MM.1S (cell line): Measurements from ENCODE around the gene KCNK17.

Source experiments
- DNase-seq: peaks from one replicate; pipeline ENCODE4 v3.0.0-alpha.2; 2015
- H2AFZ ChIP-seq: fragments of 300-600 bp; sonication (generic); 2 replicates; pipeline ENCODE4 v1.6.0; 2016; ENCODE audit warnings: antibody characterized with exemption, low read length
- H3F3A ChIP-seq: fragments of 300-600 bp; sonication (generic); 2 replicates; pipeline ENCODE4 v1.6.1; 2016; ENCODE audit warnings: mild to moderate bottlenecking, antibody characterized with exemption, low read length, moderate library complexity, mixed read lengths; ENCODE audit not compliant: insufficient read depth
- H3K27ac ChIP-seq: fragments of 300-600 bp; sonication (generic); 2 replicates; pipeline ENCODE4 v1.5.1; 2016; ENCODE audit warnings: mild to moderate bottlenecking, low read length
- H3K27me3 ChIP-seq: fragments of 300-600 bp; sonication (generic); replicated peaks from 2 replicates; pipeline ENCODE4 v1.6.0; 2016; ENCODE audit warnings: low read length; ENCODE audit not compliant: insufficient read depth
- H3K36me3 ChIP-seq: fragments of 300-600 bp; sonication (generic); replicated peaks from 2 replicates; pipeline ENCODE4 v1.6.1; 2016; ENCODE audit warnings: mild to moderate bottlenecking, low read length, mixed read lengths; ENCODE audit not compliant: insufficient read depth
- H3K4me1 ChIP-seq: fragments of 300-600 bp; sonication (generic); 2 replicates; pipeline ENCODE4 v1.6.1; 2016; ENCODE audit warnings: low read length, mixed read lengths
- H3K4me2 ChIP-seq: fragments of 300-600 bp; sonication (generic); 2 replicates; pipeline ENCODE4 v1.6.0; 2016; ENCODE audit warnings: low read depth, low read length
- H3K4me3 ChIP-seq: fragments of 300-600 bp; sonication (generic); 2 replicates; pipeline ENCODE4 v1.5.1; 2016; ENCODE audit warnings: low read length, mixed read lengths
- H3K79me2 ChIP-seq: fragments of 300-600 bp; sonication (generic); 2 replicates; pipeline ENCODE4 v1.6.1; 2016; ENCODE audit warnings: mixed run types, low read length, mixed read lengths
- H3K9ac ChIP-seq: fragments of 300-600 bp; sonication (generic); 2 replicates; pipeline ENCODE4 v1.6.1; 2016; ENCODE audit warnings: low read length, mixed read lengths
- H3K9me2 ChIP-seq: fragments of 300-600 bp; sonication (generic); replicated peaks from 2 replicates; pipeline ENCODE4 v1.6.1; 2016; ENCODE audit warnings: mild to moderate bottlenecking, low read length, mixed read lengths; ENCODE audit not compliant: insufficient read depth
- H3K9me3 ChIP-seq: fragments of 300-600 bp; sonication (generic); replicated peaks from 2 replicates; pipeline ENCODE4 v1.6.1; 2016; ENCODE audit warnings: mild to moderate bottlenecking, low read length, mixed read lengths; ENCODE audit not compliant: insufficient read depth
- H4K20me1 ChIP-seq: fragments of 300-600 bp; sonication (generic); 2 replicates; pipeline ENCODE4 v1.6.1; 2016; ENCODE audit warnings: mild to moderate bottlenecking, low read length, moderate library complexity, mixed read lengths; ENCODE audit not compliant: insufficient read depth
- EZH2 ChIP-seq: fragments of 300-600 bp; sonication (generic); optimal IDR thresholded peaks from 2 replicates; pipeline ENCODE3; 2017; ENCODE audit warnings: low read depth, mild to moderate bottlenecking, antibody characterized with exemption, low read length, mixed read lengths
- EZH2phosphoT487 ChIP-seq: fragments of 300-600 bp; sonication (generic); IDR thresholded peaks from 2 replicates; pipeline ENCODE4 v1.6.1; 2018; ENCODE audit warnings: antibody characterized with exemption, low read length
- TF ChIP-seq, protein P1 (sequence below): fragments of 300-600 bp; sonication (generic); IDR thresholded peaks from 2 replicates; pipeline ENCODE4 v1.5.1; 2016; ENCODE audit warnings: antibody characterized with exemption, low read length, mixed read lengths

The KCNK17 gene

DNA sequence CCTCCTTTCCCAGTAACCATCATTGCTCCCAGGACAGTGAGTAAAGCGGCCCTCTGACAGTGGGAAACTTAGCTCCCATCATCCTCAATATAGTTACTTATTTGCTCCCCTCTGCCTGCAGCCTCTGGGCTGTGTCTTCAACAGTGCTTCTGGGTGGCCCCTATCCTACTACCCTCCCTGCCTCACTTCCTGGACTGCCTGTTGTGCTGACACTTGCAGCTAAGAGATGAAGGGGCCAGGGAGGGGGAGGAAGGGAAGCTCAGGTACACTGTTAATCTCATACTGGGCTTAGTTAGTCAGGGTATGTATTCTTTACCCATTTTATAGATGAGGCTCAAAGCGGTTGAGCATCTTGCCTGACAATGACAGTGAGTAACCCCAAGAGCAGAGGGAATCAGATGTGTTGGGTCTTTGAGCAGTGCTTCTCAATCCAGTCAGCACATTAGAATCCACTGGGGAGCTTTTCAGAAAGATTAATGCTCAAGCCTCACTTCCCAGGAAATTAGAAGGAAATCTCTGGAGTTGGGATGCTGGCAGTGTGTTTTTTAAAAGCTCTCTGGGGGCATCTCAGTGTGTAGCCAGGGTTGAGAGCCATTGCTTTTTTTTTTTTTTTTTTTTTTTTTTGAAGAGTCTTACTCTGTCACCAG is 57.8 kb downstream of the KCNK17 start:
- Histone ChIP-seq H4K20me1 (no peaks in the 10 kb centered on the region), H3K36me3 (no peaks in the 10 kb centered on the region), H3K4me3 (no peak overlapping the region), H3K27me3 (no peaks in the 10 kb centered on the region), H3K4me1 (no peaks in the 10 kb centered on the region), H3K4me2 (no peak overlapping the region), H3K27ac (no peak overlapping the region), H3K9ac (no peak overlapping the region), H3F3A (no peaks in the 10 kb centered on the region), H2AFZ (no peak overlapping the region), H3K9me2 (no peaks in the 10 kb centered on the region), H3K9me3 (no peaks in the 10 kb centered on the region), H3K79me2 (no peaks in the 10 kb centered on the region)
- TF ChIP-seq, protein P1, sequence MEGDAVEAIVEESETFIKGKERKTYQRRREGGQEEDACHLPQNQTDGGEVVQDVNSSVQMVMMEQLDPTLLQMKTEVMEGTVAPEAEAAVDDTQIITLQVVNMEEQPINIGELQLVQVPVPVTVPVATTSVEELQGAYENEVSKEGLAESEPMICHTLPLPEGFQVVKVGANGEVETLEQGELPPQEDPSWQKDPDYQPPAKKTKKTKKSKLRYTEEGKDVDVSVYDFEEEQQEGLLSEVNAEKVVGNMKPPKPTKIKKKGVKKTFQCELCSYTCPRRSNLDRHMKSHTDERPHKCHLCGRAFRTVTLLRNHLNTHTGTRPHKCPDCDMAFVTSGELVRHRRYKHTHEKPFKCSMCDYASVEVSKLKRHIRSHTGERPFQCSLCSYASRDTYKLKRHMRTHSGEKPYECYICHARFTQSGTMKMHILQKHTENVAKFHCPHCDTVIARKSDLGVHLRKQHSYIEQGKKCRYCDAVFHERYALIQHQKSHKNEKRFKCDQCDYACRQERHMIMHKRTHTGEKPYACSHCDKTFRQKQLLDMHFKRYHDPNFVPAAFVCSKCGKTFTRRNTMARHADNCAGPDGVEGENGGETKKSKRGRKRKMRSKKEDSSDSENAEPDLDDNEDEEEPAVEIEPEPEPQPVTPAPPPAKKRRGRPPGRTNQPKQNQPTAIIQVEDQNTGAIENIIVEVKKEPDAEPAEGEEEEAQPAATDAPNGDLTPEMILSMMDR: no peak
- TF ChIP-seq EZH2phosphoT487 (no peak), EZH2 (no peak)
- no peak for DNase-seq

GRCh38 chr6:39254999-39255535 is 59.2 kb downstream of the KCNK17 start:
- no peak overlapping the region for H2AFZ ChIP-seq
- no peak overlapping the region for H3K27ac ChIP-seq
- H3K9ac ChIP-seq: no peak overlapping the region
- no peaks in the 10 kb centered on the region for H3F3A ChIP-seq
- no peak for TF ChIP-seq EZH2
- TF ChIP-seq, protein P1: no peak
- no peak for TF ChIP-seq EZH2phosphoT487
- no peak overlapping the region for H3K4me3 ChIP-seq
- no peaks in the 10 kb centered on the region for H3K36me3 ChIP-seq
- no peaks in the 10 kb centered on the region for H3K9me3 ChIP-seq
- H4K20me1 ChIP-seq: no peaks in the 10 kb centered on the region
- no peaks in the 10 kb centered on the region for H3K9me2 ChIP-seq
- no peaks in the 10 kb centered on the region for H3K4me1 ChIP-seq
- H3K4me2 ChIP-seq: no peak overlapping the region
- H3K79me2 ChIP-seq: no peaks in the 10 kb centered on the region
- H3K27me3 ChIP-seq: no peaks in the 10 kb centered on the region
- DNase-seq: no peak

GRCh38 chr6:39251406-39251805 is 62.8 kb downstream of the KCNK17 start:
- Histone ChIP-seq H3F3A (no peaks in the 10 kb centered on the region), H3K9ac (no peak overlapping the region), H3K4me2 (no peak overlapping the region), H3K4me3 (no peak overlapping the region), H3K27me3 (no peaks in the 10 kb centered on the region), H3K79me2 (no peaks in the 10 kb centered on the region), H3K27ac (no peak overlapping the region), H3K9me3 (no peaks in the 10 kb centered on the region), H2AFZ (no peak overlapping the region), H3K4me1 (no peaks in the 10 kb centered on the region), H4K20me1 (no peaks in the 10 kb centered on the region), H3K36me3 (no peaks in the 10 kb centered on the region), H3K9me2 (no peaks in the 10 kb centered on the region)
- TF ChIP-seq, protein P1: no peak
- no peak for TF ChIP-seq EZH2
- no peak for TF ChIP-seq EZH2phosphoT487
- no peak for DNase-seq
